Measurements from ENCODE around the gene PHC2. TPM values are rescaled to one million over a fixed set of nuclear protein-coding genes. Genes with fewer than 3 reads are reported as not detected.
A peak's percentile ranks its signal among the peaks of the same experiment; 100 is the strongest.
"Not testable (repeated sequence)": the region's sequence is repeated elsewhere in the genome, so short reads cannot be mapped to it uniquely, and the experiment has no call there.

Gene PHC2
- total RNA-seq, 1 donor from 2014 or later: 69.0 TPM

DNA sequence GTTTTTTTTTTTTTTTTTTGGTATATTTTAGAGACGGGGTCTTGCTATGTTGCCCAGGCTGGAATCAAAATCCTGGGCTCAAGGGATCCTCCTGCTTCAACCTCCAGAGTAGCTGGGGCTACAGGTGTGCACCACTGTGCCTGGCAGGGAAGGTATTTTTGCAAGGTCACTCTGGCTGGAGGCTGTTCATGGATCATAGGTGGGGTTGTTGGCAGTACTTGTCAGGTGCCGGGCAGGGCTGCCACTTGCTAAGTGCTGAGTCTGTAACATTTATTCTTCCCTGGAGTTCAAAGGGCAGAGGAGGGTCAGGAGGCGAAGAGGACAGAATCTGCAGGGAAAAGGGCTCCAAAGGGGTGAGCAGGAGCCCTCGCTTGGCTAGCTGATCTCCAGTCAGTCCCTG lies 134.1 kb downstream of the PHC2 start:
- DNase-seq (ENCODE audit: low read depth in 2 of 2): no peak

DNA sequence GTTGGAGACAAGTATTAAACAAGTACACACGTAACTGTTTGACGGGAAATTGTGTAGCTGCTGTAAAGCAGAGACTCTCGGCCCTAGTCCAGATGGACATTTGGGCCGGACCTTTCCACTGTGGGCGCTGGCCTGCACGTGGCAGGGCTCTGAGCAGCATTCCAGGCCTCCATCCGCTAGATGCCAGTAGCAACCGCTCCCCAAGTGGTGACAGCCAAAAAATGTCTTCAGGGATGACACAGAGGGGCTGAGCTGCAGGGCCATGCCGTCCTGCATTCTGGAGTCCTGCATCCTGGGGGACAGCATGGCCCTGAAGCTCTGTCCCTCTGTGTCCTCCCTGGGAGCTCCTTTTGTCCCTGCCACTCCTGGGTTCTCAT lies 134.8 kb downstream of the PHC2 start:
- DNase-seq (ENCODE audit: low read depth in 2 of 2): no peak

DNA sequence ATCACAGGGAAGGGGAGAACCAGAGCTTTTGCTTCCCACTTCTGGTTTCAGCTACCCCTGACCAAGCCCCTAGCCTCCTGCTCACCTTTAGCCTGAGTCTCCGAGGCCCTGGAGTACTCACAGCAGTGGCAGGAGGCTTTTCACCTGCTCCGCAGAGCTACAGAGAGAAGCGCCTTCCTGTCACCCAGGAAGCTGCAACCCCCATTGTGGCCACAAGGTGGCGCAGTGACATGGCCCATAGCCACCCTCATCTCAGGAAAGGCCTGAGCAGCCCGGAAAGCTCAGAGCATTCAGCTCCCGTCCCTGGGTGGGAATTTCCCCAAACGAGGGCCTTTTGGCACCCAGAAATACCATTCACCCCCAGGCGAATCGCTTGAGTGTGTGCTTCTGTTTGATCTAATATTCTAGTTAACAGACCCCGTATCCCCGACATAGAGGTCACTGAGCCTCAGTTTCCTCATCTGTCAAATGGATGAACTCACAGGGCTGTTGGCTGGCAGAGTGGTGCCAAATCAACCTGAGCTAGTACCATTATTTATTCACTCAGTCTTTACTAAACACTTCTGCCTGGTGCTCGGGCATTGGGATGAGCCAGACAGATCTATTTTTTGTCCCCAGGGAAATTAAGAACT lies 135.3 kb downstream of the PHC2 start:
- DNase-seq (ENCODE audit: low read depth in 2 of 2): peak; percentile 46 to 63

GRCh38 chr1:33295023-33295422 lies 135.9 kb downstream of the PHC2 start:
- no peak for DNase-seq (ENCODE audit: low read depth in 2 of 2)

DNA sequence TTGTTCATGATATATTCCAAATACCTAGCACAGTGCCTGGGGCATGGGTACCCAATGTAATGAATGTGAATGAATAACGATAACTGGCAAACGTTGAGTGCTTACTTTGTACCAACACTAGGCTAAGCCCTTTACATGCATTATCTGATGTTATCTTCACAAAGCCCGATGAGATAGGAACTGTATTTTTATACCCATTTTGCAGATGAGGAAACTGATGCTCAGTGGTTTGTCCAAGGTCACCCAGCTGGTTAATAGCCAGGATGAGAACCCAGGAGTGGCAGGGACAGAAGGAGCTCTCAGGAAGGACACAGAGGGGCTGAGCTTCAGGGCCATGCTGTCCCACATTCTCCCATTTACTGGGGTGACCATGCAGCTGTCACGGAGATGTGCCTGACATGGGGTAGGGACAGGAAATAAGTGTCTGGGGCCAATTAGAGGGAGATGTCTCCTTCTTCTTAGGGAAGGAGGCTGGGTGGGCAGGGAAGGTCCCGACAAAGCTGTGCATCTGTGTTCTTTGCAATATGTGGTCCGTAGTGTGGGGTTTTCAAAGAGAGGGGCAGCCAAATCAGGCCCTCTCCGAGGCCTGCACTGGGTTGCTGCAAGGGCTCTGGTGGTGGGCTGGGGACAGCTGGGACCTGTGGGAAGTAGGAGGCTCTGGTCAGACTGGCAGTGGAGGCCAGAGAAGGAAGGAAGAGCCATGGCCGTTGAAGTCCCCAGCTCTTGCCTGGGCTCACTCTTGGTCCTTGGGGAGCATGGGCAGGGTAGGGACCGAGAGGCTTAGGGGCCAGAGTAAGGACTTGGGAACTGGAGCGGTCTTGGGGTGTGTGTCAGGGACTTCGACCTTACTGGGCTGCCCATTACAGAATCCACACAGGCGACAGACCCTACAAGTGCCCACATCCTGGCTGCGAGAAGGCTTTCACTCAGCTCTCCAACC lies 136.6 kb downstream of the PHC2 start:
- no peak for DNase-seq (ENCODE audit: low read depth in 2 of 2)

- DNase-seq (ENCODE audit: low read depth in 2 of 2): no peak
Measured at GRCh38 chr1:33292726-33293340, 138.1 kb downstream of the PHC2 start.

- DNase-seq (ENCODE audit: low read depth in 2 of 2): not testable (repeated sequence)
Measured at GRCh38 chr1:33290615-33291014, 140.3 kb downstream of the PHC2 start.

DNA sequence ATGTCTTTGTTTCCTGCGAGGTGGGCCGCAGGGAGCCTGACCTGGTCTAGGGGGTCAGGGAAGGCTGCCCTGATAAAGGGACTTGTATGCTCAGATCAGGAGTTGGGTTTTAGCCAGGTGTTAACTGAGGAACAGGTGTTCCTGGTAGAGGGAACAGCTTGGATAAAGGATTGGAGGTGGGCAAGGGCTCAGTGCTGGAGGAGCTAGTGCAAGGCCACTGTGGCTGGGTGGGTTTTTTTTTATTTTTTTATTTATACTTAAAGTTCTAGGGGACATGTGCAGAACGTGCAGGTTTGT lies 141.1 kb downstream of the PHC2 start:
- DNase-seq (ENCODE audit: low read depth in 2 of 2): no peak

- no peak for DNase-seq (ENCODE audit: low read depth in 2 of 2)
Measured at GRCh38 chr1:33288976-33289857, 141.7 kb downstream of the PHC2 start.

DNA sequence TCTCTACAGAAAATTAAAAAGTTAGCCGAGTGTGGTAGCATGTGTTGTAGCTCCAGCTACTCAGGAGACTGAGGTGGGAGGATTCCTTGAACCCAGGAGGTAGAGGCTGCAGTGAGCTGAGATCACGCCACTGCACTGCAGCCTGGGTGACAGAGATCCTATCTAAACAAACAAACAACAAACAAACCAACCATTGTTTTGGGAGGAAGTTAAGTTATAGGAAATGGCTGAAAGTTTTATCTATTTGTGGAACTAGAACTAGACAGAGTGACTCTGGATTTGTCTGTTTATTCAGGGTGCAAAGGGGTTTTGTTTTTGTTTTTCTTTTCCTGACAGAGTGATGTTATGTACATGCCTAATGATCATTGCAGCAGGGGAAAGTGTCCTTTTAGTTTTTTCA lies 143.6 kb downstream of the PHC2 start:
- DNase-seq (ENCODE audit: low read depth in 2 of 2): peak in 1 of 2 donors; percentile 10

- DNase-seq (ENCODE audit: low read depth in 2 of 2): no peak
Measured at GRCh38 chr1:33286451-33287185, 144.3 kb downstream of the PHC2 start.

DNA sequence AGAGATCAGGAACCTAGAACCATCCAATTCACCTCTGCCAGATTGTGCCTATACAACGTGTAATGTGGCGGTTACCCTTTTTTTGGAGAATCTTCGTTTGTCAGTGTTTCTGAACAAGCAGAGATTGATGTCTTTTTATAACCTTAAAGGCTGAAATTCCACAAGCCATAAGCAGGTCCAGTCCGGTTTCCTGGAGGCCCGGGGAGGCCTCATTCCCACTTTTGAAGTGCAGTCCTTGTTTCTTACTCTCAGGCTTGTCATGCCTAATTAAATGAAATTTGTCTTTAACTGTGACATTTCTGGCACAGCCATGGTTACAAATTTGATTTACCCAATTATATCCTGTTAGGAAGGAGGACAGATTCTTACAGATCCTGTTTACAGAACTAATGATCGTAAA lies 146.8 kb downstream of the PHC2 start:
- no peak for DNase-seq (ENCODE audit: low read depth in 2 of 2)

DNA sequence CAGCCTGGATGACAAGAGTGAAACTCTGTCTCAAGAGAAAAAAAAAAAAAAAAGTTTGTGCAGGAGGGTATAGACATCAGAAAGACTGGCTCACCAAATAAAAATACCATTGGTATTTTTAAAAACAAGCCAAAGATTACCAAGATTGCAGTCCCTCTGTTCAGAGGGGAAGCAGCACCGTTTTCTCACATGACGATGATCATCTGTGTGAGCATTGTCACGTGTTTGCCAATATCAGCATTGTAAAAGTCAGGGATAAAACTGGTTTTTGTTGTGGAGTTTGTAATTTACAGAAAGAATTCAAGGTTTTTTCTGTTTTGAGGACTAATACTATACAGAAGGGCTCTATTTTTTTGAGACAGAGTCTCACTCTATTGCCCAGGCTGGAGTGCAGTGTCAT lies 148.1 kb downstream of the PHC2 start:
- DNase-seq (ENCODE audit: low read depth in 2 of 2): no peak

DNA sequence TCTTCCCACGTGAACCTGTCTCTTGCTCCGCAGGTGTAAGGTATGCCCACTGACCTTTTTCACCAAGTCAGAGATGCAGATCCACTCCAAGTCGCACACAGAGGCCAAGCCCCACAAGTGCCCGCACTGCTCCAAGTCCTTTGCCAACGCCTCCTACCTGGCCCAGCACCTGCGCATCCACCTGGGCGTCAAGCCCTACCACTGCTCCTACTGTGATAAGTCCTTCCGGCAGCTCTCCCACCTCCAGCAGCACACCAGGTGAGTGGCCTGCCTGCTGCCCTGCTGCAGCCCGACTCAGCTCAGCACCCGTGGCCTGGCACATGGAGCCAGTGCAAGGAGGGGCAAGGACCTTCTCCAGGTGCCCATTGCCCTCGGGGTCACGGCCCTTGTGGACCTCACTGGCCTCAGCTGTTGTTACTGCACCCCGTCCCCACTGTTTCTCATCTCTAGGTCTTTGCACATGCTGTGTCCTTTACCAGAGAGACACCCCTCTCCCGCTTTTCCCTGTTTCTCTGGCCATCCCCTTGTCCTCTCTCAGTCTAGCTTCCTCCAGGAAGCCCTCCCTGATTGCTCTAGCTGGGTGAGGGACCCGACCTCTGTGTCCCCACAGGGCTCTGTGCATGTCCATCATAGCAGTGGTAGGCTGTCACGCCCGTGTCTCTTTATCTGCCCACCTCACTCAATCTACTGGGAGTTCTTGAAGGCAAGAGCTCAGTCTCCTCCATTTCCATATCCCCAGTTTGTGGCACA lies 149.2 kb downstream of the PHC2 start:
- DNase-seq (ENCODE audit: low read depth in 2 of 2): no peak

- no peak for DNase-seq (ENCODE audit: low read depth in 2 of 2)
Measured at GRCh38 chr1:33280091-33280661, 150.7 kb downstream of the PHC2 start.

DNA sequence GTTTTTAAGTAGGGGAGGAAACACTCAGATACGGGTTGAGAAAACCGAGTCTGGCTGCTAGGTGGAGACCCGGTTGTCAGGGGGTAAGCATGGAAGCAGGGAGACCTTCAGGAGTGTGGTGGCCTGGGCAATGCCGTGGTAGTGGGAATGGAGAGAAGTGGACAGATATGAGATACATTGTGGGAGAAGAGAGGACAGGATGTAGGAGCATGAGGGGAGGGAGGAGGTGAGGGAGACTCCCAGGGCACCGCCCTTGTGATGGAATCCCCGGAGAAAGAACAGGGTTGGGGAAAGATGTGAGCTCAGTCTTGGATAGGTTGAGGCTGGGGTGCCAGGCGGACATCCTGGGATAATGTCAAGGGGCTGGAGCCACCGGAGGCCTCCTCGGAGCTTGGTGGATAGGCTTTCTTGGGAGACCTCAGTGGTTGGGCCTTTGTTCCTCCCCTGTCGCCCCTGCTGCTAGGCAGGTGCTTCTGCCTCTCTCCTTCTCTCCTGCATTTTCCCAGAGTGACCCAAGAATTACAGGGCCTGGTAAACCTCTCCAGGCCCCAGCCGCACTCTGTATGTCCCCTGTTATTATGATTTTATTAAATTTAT lies 153.3 kb downstream of the PHC2 start:
- no peak for DNase-seq (ENCODE audit: low read depth in 2 of 2)

- no peak for DNase-seq (ENCODE audit: low read depth in 2 of 2)
Measured at GRCh38 chr1:33276573-33277298, 154.2 kb downstream of the PHC2 start.

DNA sequence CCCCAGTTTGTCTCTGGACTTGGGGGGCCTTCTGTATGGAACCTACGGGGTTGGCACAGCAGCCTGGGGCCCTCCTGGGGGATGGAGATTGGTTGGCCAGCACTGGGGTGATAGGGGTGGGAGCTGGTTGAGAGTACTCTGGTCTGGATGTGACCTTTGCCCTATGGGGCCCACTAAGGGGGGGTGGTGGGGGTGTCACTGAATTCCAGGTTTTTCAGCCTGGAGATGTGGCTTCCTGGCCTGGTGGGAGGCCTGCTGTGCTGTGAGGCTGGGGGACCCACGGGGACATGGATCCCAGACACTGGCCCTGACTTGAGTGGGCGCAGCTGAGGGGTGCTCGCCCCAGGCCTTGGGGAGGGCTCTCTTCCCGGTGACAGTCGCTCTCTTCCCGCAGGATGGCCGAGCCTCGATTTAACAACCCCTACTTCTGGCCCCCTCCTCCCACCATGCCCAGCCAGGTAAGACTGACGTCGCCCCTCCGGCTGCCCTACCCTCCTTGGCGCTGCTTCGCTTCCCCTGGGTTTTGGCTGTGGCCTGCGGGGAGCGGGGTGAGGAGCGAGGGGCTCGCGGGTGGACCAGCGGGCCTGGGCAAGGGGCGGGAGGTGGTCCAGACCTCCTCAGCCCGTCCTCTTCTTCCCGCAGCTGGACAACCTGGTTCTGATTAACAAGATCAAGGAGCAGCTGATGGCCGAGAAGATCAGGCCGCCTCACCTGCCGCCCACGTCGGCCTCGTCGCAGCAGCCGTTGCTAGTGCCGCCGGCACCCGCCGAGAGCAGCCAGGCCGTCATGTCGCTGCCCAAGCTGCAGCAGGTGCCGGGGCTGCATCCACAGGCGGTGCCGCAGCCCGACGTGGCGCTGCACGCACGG lies 155.0 kb downstream of the PHC2 start:
- DNase-seq (ENCODE audit: low read depth in 2 of 2): no peak

Data from lung microvascular endothelial cell (primary cell).